HG03378 (cell line): ENCODE results near the gene ABCA1.
"Not testable (repeated sequence)": the region's sequence is repeated elsewhere in the genome, so short reads cannot be mapped to it uniquely, and the experiment has no call there.

ENCODE experiments used
- ATAC-seq: cut with Tn5 transposase; IDR thresholded peaks from one replicate; pipeline ENCODE4 v1.9.1; 2021; ENCODE audit warnings: mild to moderate bottlenecking, moderate library complexity; ENCODE audit not compliant: unreplicated experiment

Gene ABCA1

GRCh38 chr9:104906441-104907277 lies 21.3 kb downstream of the ABCA1 start:
- ATAC-seq: no peak

DNA sequence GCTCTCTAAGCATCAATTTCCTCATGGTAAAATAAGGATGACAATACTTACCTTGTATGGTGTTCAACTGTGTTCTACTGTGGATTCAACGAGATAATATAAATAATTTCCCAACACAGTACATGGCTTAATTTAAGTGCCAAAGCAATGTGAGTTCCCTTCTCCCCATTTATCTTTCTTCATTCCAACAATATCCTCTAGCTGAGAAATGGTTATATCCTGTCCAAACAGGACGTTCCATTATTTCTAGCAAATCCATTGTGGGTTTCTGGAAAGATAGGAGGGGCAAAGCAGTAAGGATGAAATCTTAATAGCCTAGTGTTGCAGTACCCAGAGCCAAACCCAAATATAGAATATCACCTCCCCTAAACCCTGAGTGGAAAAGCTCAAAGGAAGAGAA lies 22.0 kb downstream of the ABCA1 start:
- ATAC-seq: no peak

GRCh38 chr9:104905153-104905901 lies 22.6 kb downstream of the ABCA1 start:
- ATAC-seq: no peak

- no peak for ATAC-seq
Measured at GRCh38 chr9:104903609-104904008, 24.3 kb downstream of the ABCA1 start.

GRCh38 chr9:104900871-104901270 lies 27.1 kb downstream of the ABCA1 start:
- no peak for ATAC-seq

DNA sequence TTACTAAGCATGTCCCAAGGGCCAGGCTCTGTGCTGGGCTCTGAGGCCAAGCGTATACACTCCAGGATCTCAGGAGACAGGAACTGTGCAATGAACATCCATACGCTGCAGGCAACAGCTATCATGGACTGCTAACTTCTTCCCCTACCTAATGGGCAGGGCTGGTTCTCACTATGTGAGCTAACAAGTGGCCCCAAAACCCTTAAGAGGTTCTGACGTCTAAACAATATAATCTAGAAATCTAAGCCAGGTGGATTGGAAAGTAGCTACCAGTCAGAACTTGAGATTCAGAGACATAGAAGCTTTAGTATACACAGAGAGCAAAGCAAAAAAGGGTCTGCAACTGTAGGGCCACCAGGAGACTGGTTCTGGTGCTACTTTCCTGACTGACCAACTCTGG lies 27.6 kb downstream of the ABCA1 start:
- no peak for ATAC-seq

DNA sequence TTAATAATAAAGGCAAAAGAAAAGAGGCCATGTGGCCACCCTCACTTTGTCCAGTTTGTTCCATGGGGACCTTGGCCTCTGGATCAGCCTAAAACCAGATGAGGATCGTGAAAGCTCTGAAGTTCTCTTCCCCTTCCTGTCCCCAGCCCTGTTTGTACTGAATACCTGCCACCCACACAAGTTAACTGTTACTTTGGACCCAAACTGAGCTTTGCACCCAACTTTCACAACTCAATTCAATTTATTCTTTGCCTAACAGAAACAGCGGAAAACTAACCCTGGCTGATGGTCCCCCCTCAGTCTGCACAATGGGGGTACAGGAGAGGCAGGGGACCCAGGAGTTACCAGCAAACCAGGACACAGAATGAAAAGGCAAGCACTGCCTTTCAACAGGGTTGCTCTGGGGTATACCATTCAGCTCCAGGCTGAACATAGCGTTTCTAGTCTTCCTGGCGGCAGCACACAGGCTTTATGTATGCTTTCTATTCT lies 28.2 kb downstream of the ABCA1 start:
- ATAC-seq: no peak

- not testable (repeated sequence) for ATAC-seq
Measured at GRCh38 chr9:104898376-104898775, 29.6 kb downstream of the ABCA1 start.

GRCh38 chr9:104896131-104896530 lies 31.8 kb downstream of the ABCA1 start:
- ATAC-seq: no peak

DNA sequence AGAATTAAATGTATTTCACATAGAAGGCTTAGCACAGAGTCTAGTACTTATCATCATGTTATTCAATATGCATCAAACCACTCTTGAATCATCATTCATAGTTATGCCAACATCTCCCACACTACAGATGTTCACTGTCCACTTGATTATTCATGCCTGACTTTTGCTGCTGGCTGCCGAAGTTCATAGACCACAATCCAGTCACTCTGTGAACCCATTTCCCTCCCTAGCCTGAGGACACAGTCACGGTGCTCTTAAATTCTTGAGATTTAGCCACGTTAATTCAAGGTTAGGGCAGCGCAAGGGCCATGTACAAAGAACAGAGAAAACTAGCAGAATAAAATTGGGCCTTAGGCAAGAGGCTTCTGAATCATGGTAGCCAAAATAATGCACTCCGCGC lies 32.4 kb downstream of the ABCA1 start:
- ATAC-seq: no peak

DNA sequence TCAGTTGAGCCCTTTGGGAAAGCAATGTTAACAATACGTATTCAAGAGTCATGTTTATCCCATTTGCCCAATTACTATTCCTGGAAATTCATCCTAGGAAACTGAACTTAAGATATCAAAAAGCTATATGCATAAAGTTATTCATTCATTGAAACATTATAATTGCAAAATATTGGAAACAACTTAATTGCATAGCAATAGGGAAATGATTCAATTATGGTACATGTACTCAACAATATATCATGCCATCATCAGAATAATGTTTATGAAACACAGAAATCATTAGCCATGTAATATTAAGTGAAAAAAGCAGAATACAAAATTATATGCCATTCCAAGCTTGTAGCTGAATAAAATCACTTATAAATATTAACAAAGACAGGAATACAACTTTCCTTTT lies 35.3 kb downstream of the ABCA1 start:
- no peak for ATAC-seq

DNA sequence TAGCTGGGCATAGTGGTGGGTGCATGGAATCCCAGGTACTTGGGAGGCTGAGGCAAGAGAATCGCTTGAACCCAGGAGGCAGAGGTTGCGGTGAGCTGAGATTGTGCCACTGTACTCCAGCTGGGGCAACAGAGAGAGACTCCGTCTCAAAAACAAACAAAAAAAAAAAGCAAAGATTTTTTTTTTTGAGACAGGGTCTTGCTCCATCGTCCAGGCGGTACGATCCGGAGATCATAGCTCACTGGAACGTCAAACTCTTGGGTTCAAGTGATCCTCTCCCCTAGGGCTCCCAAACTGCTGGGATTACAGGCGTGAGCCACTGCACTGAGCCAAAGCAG lies 37.6 kb downstream of the ABCA1 start:
- ATAC-seq: no peak

- no peak for ATAC-seq
Measured at GRCh38 chr9:104885818-104886709, 41.9 kb downstream of the ABCA1 start.

GRCh38 chr9:104883169-104883568 lies 44.8 kb downstream of the ABCA1 start:
- no peak for ATAC-seq

DNA sequence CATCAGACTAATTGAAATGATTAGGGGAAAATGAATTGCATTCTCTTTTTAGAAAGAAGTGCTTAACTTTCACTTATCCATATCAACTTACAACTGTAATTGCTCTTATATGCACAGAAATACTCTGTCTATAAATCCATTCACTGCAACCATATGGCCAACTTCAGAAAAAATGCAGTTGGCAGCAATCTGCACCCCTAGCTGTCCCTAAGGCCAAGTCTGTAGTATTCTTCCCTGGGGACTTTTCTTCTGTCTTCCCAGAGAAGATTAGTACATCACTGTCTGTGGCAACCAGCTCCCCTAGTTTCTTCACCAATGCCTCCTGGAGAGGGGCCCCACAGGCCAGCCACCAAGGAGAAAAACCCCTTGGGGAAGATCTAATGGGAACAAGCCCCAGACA lies 45.4 kb downstream of the ABCA1 start:
- no peak for ATAC-seq

GRCh38 chr9:104882086-104882485 lies 45.9 kb downstream of the ABCA1 start:
- ATAC-seq: no peak

GRCh38 chr9:104879555-104880309 lies 48.2 kb downstream of the ABCA1 start:
- ATAC-seq: no peak

DNA sequence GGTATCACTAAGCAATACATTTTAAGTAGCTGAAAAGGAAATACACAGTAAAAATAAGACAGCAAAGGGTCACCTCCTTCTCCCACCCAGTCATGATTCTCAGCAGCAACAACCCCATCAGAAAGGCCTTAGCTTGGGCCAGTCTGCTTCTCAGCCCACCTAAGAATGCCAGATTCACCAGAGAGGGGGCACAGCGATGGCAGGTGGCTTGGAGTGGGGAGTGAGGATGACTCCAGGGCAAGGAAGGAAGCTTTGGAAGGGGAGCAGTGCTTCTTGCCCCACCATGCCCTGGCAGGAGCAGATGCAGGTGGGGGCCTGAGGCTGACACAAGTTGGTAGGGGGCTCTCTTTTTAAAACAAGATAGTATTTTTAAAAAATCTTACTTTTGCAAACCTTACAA lies 51.4 kb downstream of the ABCA1 start:
- ATAC-seq: no peak

- no peak for ATAC-seq
Measured at GRCh38 chr9:104875897-104876296, 52.1 kb downstream of the ABCA1 start.

- ATAC-seq: no peak
Measured at GRCh38 chr9:104875320-104875719, 52.6 kb downstream of the ABCA1 start.

DNA sequence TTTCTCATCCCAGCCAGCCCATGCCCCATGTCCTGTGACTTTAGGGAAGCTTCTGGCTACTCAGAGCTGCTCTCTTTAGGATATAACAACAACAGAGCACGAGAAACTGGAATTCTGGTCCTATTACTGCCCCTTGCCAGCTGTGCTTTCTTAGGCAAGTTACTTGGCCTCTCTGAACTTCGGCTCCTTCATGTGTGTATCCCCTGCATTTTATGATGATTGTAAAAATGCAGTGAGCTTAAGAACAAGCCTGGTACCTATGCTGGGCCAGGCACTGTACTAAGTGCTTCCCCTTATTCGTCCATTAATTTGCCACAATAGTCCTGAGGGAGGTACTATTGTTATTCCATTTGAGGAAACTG lies 54.5 kb downstream of the ABCA1 start:
- ATAC-seq: no peak
